GM19372 (cell line): ENCODE data around the gene GDF11.

Source experiments
- ATAC-seq: cut with Tn5 transposase; IDR thresholded peaks from one replicate; pipeline ENCODE4 v1.9.1; 2021; ENCODE audit warnings: mild to moderate bottlenecking, low read depth, moderate library complexity; ENCODE audit not compliant: unreplicated experiment

The GDF11 gene

DNA sequence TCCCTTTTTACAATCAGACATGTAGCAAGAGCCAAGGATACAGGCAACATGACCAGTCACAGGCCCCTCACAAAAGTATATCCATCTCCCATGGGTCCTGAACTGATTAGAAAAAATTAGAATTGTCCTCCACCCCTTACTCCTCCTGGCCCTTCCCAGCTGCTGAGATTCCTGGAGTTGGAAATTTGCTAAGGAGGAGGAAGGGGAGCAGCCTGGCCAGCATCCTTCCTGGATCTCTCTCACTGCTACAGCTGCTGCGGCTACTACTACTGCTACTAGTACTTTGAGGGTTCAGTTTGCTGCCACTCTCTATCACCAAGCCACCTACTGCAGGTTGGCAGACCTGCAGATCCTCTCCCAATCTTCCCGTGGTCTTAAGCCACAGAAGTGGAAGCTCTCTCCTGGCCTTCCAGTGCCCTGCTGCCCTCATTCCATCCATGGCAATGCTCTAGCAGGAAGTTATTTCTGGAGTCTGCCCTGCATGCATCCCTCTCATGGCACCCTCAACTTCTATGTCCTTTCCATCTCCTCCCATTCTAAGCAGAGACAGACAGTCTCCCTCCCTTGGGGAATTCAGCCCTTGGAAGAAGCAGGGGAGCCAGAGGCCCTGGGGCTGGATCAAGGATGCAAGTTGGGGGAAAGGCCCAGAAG lies 36.2 kb upstream of the GDF11 start:
- ATAC-seq, result no peak

- ATAC-seq, result no peak
These were observed 35.7 kb upstream of the GDF11 start for GRCh38 chr12:55707219-55707671.

DNA sequence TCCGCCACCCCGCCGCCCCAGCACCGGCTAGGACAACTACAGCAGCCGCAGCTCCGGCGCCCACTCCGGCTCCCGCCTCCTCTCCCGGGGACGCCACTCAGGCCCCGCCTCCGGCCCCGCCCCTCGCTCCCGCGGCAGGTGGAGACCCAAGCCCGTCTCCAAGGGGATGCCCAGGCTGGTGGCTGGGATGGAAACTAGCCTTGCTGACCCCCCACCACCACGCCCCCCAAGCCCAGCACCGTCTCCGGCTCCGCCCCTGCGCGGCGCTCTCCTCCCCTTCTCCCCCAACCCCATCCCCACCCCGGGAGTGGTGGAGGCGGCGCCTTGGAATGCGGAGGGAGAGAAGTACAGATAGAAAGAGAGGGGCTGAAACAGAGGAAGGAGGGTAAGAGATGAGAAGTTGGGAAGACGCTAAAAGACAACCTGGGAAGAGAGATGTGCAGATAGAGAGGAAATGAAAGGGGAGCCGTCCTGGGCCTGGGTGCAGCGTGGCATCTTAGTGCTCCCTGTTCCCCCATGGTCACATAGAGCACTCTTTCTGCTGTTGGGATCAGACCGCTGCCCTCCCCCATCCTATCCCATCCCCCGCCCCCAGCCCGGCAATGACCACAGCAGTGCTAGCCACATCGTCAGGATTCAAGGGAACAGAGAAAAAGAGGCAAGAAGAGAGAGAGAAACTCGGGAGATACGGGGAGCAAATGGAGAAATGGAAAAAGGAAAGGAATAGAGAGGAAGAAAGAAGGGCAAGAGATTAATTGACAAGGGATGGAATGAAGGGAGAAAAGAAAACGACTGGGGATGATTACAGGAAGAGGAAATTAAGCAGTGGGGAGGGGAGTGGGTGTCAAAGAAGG lies 34.9 kb upstream of the GDF11 start, which contains the start of gene ITGA7:
Gene ITGA7 (minus strand): TSS at position 64 of the 854 bp plus-strand sequence. CDS start 222 bp downstream, outside the sequence.
- no peak for ATAC-seq

GRCh38 chr12:55708695-55709233 lies 34.2 kb upstream of the GDF11 start:
- no peak for ATAC-seq

DNA sequence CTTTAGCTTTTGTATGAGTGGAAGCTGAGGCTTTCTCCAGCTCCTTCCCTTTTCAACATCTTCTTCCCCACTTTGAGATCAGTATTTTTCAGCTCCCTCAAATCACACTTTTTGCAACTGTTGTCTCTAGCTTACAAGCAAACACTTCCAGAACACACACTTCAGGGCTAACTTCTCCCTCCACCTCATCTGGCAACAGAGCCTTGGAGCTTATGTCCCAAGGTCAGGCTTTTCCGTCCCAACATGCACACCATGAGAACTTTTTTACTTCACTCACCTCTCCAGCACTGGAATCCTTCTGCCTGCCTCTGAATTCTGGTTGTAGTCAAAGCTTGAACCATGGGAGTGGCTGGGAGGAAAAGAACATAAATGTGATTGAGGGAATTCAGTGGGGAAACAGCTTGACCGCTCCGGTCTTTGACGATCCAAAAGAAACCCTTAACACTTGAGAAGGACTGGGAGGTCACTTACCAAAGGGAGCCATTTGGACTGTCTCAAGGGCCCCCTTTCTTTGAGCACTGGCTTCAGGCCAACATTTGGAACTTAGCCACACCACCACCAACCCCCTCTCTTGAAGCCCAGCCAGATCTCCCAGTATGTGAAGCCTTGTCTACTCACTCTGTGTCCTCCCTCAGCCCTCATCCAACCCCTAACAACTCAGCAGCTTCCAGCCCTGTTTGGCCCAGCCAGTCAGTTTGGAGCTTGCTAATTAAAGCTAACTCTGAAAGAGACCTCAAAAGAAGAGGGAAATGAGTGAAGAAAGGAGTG lies 31.0 kb upstream of the GDF11 start:
- ATAC-seq, result no peak

- no peak for ATAC-seq
These were observed 30.1 kb upstream of the GDF11 start for GRCh38 chr12:55712700-55713415.

GRCh38 chr12:55713721-55714120 lies 29.2 kb upstream of the GDF11 start:
- ATAC-seq, result no peak

DNA sequence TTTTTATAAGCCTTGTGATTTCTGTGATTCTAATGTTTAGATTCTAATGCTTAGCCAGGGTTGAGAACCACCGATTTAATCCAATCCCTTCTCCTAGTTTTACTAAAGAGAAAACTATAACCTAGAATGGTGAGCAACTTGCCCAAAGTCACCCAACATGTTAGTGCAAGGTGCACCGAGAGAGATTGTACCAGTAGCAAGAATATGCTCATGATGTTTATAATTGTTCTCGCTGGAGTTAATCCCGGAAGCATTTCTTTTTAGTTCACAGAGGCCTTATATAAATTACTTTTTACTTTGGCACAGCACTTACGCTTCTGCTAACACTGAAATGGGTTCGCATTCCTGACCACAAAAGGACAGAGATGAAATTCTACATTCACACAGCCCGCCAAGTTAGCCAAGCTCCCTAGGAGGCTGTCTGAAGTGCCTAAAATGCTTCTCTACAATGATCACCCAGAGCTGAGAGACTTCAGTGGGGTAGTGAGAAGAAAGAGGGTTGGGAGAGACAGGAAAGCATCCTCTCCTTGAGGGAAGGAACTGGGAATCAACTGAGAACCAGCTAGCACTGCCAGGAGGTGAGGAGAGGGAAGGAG lies 27.7 kb upstream of the GDF11 start:
- no peak for ATAC-seq

GRCh38 chr12:55715833-55716581 lies 26.9 kb upstream of the GDF11 start, which contains the start of gene BLOC1S1:
Gene BLOC1S1, plus strand, starts transcription at chr12:55716046. Its CDS starts 6 bp downstream, at chr12:55716052.
- ATAC-seq, result peak; percentile 92

GRCh38 chr12:55716582-55716957 lies 26.4 kb upstream of the GDF11 start:
- peak; percentile 27 for ATAC-seq

- ATAC-seq, result no peak
These were observed 25.6 kb upstream of the GDF11 start for GRCh38 chr12:55717011-55718007.

DNA sequence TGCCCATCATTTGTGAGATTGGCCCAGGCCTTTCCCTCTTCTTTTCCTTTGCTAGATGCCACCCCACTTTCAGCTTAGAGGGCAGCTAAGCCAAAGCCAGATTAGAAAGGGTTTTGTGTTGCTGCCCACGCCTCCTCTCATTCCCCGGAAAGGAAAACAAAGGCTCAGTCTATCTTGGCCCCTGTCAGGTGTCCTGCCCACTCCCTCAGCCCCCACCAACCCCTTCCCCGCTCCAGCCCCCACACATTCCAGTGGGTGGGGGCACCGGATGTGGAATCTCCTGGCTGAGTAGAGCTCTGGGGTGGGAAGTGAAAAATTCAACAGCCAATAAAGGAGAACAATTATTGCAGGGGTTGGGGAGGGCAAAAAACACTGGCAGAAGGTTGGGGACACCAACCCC lies 24.9 kb upstream of the GDF11 start:
- ATAC-seq, result no peak

GRCh38 chr12:55718624-55719275 lies 24.2 kb upstream of the GDF11 start:
- ATAC-seq, result no peak

DNA sequence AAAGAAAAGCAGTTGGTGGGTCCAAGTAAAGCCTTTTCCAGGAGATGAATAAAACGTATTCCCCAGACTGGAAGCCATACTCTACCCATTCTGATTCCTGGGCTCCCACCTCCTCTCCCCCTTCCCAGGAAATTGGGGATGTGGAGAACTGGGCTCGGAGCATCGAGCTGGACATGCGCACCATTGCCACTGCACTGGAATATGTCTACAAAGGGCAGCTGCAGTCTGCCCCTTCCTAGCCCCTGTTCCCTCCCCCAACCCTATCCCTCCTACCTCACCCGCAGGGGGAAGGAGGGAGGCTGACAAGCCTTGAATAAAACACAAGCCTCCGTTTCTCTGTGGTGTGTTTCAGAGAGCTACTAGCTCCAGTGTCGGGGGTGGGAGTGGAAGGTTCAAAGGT lies 23.6 kb upstream of the GDF11 start:
- ATAC-seq, result no peak

DNA sequence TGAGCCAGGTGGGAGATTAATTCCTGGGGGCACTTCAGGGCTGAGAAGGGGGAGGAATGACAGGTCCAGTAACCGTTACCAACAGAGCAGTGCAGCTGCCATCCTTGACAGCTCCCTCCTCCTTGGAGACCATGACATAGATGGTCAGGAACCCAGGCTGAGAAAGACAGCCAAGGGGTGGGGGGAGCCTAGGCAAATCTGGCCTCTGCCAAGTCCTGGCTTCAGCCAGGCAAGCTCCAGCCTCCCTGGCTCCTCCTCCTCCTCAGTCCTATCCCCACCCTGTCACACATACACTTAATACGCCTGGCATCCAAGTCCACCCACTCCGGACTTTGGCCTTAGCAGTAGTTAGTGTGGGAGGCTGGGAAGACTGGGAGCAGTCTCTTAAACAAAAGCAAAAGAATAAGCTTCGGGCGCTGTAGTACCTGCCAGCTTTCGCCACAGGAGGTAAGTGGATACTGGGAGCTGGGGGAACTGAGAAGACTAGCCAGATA lies 22.8 kb upstream of the GDF11 start, which contains the start of gene RDH5:
Gene RDH5 (plus strand): TSS at position 323 of the 494 bp plus-strand sequence. CDS start 792 bp downstream, outside the sequence.
- ATAC-seq, result no peak

DNA sequence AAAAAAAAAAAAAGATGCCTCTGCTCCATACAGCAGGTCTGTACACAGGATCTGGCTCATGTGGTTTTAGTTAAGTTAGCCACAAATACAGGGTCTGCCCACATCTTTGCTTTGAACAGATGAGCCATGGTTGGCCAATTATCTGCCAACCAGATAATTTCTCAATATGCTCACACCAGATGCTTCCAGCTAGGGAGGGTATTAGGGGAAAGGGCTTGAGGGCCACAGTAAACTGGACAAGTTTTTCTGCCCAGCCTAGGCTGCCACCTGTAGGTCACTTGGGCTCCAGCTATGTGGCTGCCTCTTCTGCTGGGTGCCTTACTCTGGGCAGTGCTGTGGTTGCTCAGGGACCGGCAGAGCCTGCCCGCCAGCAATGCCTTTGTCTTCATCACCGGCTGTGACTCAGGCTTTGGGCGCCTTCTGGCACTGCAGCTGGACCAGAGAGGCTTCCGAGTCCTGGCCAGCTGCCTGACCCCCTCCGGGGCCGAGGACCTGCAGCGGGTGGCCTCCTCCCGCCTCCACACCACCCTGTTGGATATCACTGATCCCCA lies 22.0 kb upstream of the GDF11 start:
- ATAC-seq, result no peak
